GM21390 (cell line): ENCODE measurements around the gene CELSR1.

Experiments
- ATAC-seq: cut with Tn5 transposase; IDR thresholded peaks from one replicate; pipeline ENCODE4 v1.9.1; 2021; ENCODE audit not compliant: unreplicated experiment

Gene CELSR1

GRCh38 chr22:46537225-46537945 is at the start of gene CELSR1:
TSS of gene CELSR1 (minus strand) at chr22:46537620. CDS start at chr22:46537170, 450 bp downstream.
- no peak for ATAC-seq

DNA sequence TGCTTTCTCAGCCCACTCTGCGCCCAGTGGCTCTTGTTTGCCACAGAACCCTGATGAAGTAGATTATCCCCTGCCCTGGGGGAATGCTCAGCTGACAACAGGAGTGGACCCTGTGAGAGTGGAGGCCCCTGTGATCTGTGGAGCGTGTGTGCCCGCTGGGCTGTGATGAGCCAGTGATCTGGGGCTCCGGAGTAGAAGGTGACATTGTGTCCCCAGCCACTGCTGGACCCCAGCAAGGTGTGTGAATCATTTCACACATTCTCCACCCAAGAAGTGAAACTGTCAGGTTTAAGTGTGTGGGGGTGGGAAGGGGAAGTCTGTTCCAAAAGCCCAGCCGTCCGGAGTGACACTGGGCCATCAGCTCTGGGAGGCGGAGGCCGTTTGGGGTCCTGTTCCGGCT is 49.6 kb upstream of the CELSR1 start:
- ATAC-seq, result peak; percentile 51

GRCh38 chr22:46586531-46587011 is 49.2 kb upstream of the CELSR1 start:
- ATAC-seq, result no peak

DNA sequence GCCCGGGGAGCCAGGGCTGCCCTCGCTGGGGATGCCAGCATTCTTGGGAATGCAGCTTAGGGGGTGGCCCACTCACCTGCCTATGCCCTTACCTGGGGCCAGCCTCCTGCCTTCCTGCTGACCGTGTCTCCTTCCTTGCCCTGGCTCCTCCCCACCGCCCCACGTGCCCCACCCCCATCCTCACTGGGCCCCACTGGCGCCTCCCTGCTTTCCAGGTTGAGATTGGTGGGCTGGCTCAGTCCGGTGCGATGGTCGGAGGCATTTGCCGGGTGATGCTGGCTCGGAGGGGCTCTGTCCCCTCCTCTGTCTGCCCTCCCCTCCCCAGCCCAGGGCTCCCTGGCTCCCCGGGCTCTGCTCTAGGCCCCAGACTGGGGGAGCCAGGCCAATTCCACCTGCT is 48.7 kb upstream of the CELSR1 start:
- no peak for ATAC-seq

GRCh38 chr22:46585340-46586122 is 48.1 kb upstream of the CELSR1 start:
- ATAC-seq, result no peak

GRCh38 chr22:46584081-46584921 is 46.9 kb upstream of the CELSR1 start:
- ATAC-seq, result no peak

- ATAC-seq, result no peak
These were observed 46.2 kb upstream of the CELSR1 start for GRCh38 chr22:46583571-46583970.

DNA sequence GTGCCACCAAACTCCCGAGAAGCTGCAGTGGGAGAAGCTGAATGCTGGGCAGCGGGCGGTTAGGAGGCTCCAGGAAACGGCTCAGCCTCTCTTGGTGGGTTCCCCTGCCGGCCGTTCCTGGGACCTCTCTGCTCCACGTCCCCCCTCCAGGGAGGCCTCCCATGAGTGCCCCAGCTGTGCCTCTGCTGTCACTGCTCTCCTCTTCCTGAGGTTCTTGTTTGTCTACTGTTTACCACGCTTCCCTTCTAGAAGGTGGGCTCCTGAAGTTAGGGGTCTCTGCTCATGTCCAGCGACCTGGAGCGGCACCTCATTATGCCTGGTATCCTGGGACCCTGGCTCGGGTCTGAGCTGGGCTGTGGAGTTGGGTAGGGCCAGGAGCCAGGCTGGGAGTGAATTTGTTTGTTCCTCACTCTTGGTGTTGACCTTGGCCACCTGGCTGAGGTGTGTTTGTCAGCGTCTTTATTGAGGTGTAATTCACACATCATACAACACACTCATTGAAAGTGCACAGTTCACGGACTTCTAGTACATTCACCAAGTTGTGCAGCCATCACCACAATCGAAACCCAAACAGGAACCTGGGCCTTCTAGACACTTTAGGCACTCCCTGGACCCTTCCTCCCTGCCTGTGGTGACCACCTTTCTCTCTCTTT is 45.0 kb upstream of the CELSR1 start:
- ATAC-seq, result no peak

- ATAC-seq, result no peak
These were observed 44.3 kb upstream of the CELSR1 start for GRCh38 chr22:46581538-46582244.

DNA sequence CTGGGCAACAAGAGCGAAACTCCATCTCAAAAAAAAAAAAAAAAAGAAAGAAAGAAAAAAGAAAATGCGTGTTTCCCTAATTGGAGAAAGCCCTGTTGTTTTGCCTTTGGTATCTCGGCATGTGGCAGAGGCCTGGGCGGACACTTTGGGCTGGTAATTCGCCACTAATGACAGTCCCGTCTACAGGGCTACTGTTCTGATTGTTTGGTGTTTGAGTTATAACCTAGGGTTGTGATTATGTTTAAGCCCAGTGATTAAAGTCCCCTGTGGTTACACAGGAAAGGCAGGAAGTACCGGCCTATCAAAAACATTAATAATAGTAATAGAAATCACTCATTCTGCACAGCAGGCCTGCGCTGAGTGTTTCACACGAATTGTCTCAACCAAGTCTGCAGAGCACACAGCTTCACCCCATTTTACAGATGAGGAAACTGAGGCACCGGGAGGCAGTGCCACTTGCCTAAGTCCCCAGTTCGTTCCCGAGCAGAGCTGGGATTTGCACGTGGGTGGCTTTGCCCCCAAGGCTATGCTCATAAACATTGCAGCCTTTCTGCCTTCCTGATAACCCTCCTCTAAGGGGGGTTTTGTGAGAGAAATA is 43.6 kb upstream of the CELSR1 start:
- ATAC-seq, result no peak

GRCh38 chr22:46579751-46580449 is 42.5 kb upstream of the CELSR1 start:
- ATAC-seq, result no peak

DNA sequence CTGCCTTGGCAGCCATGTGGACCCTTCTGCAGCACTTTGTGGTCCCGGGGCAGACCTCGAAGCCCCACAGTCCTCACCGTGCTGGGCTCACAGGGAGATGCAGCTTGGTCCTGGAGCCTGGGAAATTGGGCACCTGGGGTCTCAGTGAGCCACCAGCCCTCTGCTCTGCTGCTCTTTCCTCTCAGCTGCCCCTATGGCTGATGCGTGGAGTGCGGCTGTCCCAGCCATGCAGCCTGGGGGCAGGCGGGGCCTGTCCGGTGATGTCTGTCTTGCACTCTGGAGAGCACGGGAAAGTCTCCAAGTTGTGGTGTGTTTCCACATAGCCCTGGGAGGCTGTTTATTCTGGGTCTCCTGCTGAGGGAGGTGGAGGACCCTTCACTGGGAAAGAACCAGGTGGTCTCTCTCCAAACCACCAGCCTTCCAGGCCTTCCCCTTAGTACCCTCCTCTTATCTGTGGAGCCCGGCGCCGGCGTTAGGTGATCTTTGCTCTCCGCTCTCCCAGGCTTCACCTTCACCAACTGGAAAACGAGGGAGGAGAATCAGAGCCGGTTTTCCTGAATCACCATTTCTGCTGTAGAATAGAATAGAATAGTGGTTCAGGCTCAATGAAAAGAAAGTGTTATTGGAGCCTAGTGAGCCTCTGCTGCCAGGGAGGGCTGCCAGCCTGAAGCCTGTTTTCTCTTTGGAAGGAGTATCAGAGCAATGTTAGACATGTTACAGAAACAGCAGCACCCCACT is 41.6 kb upstream of the CELSR1 start:
- no peak for ATAC-seq

DNA sequence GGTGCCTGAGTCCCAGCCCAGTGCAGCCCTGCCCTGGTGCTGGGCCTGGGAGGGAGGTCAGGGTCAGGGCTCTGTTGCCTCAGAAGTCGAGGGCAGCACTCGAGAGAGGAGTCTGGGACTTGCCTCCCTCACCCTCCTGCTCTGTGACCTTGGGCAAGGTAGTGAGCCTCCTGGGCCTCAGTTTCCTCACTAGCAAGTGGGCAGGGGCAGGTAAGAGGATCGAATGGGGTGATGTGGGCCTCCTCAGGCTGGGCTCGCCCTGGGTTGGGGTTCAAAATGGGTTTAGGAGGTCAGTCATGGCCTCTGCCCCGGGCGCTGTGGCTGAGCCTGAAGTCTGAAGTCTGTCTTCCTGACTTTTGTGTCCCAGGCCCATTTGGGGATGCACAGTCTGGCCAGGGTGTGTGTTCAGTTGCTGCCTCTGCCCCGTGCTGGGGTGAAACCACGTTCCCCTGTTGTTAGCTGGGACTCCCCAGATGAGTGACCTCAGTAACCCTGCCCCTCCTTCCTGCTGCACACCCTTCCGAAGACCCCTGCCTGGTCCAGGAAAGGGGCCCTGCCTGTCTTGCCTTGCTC is 40.9 kb upstream of the CELSR1 start:
- no peak for ATAC-seq

GRCh38 chr22:46577368-46578249 is 40.2 kb upstream of the CELSR1 start:
- ATAC-seq, result no peak

DNA sequence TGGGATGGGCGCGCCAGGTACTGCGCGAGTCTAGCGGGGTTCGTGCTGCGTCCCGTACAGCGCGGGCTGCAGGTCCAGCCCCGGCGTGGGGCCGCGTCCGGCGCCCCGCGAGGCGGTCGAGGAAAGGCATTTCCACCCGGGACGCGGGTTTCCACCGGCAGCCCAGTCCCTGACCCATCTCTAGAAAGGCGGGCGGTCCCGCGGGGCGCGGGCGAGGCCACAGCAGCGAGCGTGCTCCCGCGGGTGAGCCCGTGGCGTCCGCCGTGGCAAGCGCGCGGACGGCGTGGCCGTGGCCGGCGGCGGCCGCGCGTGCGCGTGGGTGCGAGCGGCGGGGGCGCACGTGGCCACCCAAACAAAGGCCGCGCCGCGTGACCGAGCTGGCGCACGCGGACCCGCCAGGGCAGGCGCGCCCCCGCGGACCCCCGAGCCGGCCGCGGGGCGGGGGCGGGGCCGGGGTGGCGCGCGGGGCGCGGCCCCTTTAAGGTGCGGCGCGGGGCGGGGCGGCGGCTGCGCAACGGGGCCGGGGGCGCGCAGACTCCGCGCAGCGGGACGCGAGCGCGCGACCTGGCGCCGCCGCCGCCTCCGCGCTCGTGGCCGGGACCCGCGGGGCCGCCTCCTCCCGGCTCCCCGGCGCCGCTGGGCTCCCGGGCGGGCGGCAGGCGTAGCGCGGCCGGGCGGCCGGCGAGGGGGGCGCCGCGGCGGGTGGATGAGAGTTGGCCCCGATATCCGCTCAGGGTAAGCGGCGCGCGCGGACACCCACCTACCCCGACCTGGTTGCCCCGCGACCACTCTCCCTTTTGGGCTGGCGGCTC is 39.3 kb upstream of the CELSR1 start:
- ATAC-seq, result no peak

- ATAC-seq, result no peak
These were observed 38.6 kb upstream of the CELSR1 start for GRCh38 chr22:46575911-46576555.
